ENCODE data around the gene MAPK8IP1. TPM values are rescaled to one million over a fixed set of nuclear protein-coding genes. Genes with fewer than 3 reads are reported as not detected.

Gene MAPK8IP1
- total RNA-seq, 1 experiment from 2014 or later, result 12.7 TPM

DNA sequence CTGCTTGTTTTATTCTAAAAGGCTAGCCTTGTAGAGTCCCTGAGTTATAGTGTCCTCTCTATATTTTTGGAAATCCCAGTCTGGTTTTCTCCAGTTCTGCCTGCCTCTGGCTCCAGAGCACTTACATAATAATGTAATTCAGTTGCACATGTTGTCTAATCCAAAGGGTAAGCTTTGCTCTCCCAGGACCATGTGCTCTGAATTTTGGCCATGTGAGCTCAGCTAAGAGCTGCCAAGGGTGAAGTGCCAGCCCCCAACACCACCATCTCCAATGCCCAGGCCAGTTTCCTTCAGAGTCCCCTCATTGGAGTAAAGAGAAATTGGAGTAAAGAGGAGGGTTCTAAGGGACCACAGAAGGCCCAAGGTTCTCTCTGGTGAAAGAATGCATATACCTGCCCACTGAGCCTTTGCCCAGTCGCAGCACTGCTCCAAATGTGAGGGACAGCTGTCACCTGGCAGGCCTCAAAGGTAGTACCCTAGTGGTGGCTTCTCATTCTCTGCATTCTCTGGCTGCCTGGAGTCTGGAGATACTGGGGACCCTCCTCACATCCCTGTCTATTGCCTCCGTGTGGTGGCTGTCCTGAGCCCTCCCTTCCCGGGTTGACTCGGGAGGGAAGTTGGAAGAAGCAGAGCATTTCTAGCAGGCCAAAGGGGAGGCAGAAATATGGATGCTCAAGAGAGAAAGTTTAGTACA, 33.3 kb upstream of the MAPK8IP1 start:
- ChIA-PET CTCF (no interaction called here), POLR2A (no interaction called here)
- Histone ChIP-seq H3K27me3 (ENCODE audit: control insufficient read depth, insufficient read depth, low read length) (no peaks in the 10 kb centered on the region), H3K27ac (ENCODE audit: low read length) (no peak overlapping the region), H3K4me3 (ENCODE audit: low read depth in 2 of 2, low read length in 2 of 2) (no peak overlapping the region), H3K9me3 (ENCODE audit: control insufficient read depth, insufficient read depth, low read depth, low read length) (no peaks in the 10 kb centered on the region), H3K4me1 (ENCODE audit: control insufficient read depth, insufficient read depth, low read length) (peaks cover 7% of the 10 kb centered on the region; the same call in 1 of the 2 replicates), H3K36me3 (ENCODE audit: control insufficient read depth, insufficient read depth, low read length) (peaks cover 3% of the 10 kb centered on the region)
- TF ChIP-seq, protein P1, sequence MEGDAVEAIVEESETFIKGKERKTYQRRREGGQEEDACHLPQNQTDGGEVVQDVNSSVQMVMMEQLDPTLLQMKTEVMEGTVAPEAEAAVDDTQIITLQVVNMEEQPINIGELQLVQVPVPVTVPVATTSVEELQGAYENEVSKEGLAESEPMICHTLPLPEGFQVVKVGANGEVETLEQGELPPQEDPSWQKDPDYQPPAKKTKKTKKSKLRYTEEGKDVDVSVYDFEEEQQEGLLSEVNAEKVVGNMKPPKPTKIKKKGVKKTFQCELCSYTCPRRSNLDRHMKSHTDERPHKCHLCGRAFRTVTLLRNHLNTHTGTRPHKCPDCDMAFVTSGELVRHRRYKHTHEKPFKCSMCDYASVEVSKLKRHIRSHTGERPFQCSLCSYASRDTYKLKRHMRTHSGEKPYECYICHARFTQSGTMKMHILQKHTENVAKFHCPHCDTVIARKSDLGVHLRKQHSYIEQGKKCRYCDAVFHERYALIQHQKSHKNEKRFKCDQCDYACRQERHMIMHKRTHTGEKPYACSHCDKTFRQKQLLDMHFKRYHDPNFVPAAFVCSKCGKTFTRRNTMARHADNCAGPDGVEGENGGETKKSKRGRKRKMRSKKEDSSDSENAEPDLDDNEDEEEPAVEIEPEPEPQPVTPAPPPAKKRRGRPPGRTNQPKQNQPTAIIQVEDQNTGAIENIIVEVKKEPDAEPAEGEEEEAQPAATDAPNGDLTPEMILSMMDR (IDR thresholded peaks at IDR 0.05), result no peak
- TF ChIP-seq SIN3A (IDR thresholded peaks at IDR 0.05; ENCODE audit: borderline replicate concordance, insufficient read depth, low read depth, low read length), result no peak
- TF ChIP-seq, protein P2, sequence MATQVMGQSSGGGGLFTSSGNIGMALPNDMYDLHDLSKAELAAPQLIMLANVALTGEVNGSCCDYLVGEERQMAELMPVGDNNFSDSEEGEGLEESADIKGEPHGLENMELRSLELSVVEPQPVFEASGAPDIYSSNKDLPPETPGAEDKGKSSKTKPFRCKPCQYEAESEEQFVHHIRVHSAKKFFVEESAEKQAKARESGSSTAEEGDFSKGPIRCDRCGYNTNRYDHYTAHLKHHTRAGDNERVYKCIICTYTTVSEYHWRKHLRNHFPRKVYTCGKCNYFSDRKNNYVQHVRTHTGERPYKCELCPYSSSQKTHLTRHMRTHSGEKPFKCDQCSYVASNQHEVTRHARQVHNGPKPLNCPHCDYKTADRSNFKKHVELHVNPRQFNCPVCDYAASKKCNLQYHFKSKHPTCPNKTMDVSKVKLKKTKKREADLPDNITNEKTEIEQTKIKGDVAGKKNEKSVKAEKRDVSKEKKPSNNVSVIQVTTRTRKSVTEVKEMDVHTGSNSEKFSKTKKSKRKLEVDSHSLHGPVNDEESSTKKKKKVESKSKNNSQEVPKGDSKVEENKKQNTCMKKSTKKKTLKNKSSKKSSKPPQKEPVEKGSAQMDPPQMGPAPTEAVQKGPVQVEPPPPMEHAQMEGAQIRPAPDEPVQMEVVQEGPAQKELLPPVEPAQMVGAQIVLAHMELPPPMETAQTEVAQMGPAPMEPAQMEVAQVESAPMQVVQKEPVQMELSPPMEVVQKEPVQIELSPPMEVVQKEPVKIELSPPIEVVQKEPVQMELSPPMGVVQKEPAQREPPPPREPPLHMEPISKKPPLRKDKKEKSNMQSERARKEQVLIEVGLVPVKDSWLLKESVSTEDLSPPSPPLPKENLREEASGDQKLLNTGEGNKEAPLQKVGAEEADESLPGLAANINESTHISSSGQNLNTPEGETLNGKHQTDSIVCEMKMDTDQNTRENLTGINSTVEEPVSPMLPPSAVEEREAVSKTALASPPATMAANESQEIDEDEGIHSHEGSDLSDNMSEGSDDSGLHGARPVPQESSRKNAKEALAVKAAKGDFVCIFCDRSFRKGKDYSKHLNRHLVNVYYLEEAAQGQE (IDR thresholded peaks at IDR 0.05; ENCODE audit: insufficient read depth in 1 of 2, low read depth in 2 of 2, low read length in 1 of 2), result no peak
- no peak for TF ChIP-seq TCF7L2 (IDR thresholded peaks at IDR 0.05; ENCODE audit: low read depth, low read length)
- TF ChIP-seq POLR2AphosphoS5 (IDR thresholded peaks at IDR 0.05; ENCODE audit: low read depth, low read length), result no peak
- in situ Hi-C loops (cut with HindIII; ENCODE audit: low pct_unique_long_range_greater_than_20kb, low sequenced_read_pairs), result no loop called here
- no TSS peak for BruUV-seq (replicated peaks)
- intact Hi-C loops (cut with micrococcal nuclease; ENCODE audit: unreplicated experiment), result no loop called here
- ATAC-seq, result no peak
- no peak for DNase-seq (ENCODE audit: low read depth, low spot score)

DNA sequence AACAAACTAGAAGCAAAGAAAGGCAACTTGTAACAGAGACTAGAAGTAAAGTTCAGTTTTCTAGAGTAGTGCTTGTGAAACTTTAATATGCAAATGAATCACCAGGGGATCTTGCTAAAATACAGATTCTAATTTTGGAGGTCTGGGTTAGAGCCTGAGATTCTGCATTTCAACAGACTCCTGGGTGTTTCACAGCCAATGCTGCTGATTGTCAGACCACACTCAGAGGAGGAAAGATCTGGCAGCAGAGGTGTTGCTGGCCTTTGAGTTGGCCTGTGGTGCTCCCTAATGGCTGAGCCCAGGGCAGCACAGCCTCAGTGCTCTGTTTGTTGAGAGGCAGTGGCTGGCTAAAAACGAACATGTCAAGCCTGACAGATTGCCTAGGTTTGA, 32.7 kb upstream of the MAPK8IP1 start:
- intact Hi-C loops (cut with micrococcal nuclease; ENCODE audit: unreplicated experiment), result no loop called here
- CTCF ChIA-PET, result no interaction called here
- Histone ChIP-seq H3K27me3 (ENCODE audit: control insufficient read depth, insufficient read depth, low read length) (no peaks in the 10 kb centered on the region), H3K9me3 (ENCODE audit: control insufficient read depth, insufficient read depth, low read depth, low read length) (no peaks in the 10 kb centered on the region), H3K4me1 (ENCODE audit: control insufficient read depth, insufficient read depth, low read length) (peaks cover 7% of the 10 kb centered on the region; the same call in 1 of the 2 replicates), H3K4me3 (ENCODE audit: low read depth in 2 of 2, low read length in 2 of 2) (no peak overlapping the region), H3K27ac (ENCODE audit: low read length) (no peak overlapping the region), H3K36me3 (ENCODE audit: control insufficient read depth, insufficient read depth, low read length) (peaks cover 4% of the 10 kb centered on the region)
- TF ChIP-seq SIN3A (IDR thresholded peaks at IDR 0.05; ENCODE audit: borderline replicate concordance, insufficient read depth, low read depth, low read length) (no peak), POLR2AphosphoS5 (IDR thresholded peaks at IDR 0.05; ENCODE audit: low read depth, low read length) (no peak), TCF7L2 (IDR thresholded peaks at IDR 0.05; ENCODE audit: low read depth, low read length) (no peak)
- TF ChIP-seq, protein P1 (IDR thresholded peaks at IDR 0.05), result no peak
- TF ChIP-seq, protein P2 (IDR thresholded peaks at IDR 0.05; ENCODE audit: insufficient read depth in 1 of 2, low read depth in 2 of 2, low read length in 1 of 2), result no peak
- ATAC-seq (no peak), DNase-seq (ENCODE audit: low read depth, low spot score) (no peak)
- POLR2A ChIA-PET, result no interaction called here
- no TSS peak for BruUV-seq (replicated peaks)
- in situ Hi-C loops (cut with HindIII; ENCODE audit: low pct_unique_long_range_greater_than_20kb, low sequenced_read_pairs), result no loop called here
